Activated naive CD8-positive, alpha-beta T cell (primary cell): ENCODE data around the gene RBM44.

Source experiments
- H3K27ac Mint-ChIP-seq: one replicate; pipeline ENCODE4 v1.8.0; 2021; ENCODE audit warnings: mixed read lengths
- H3K27me3 Mint-ChIP-seq: one replicate; pipeline ENCODE4 v1.8.0; 2021; ENCODE audit warnings: mixed read lengths
- H3K36me3 Mint-ChIP-seq: one replicate; pipeline ENCODE4 v1.8.0; 2021; ENCODE audit warnings: mixed read lengths
- H3K4me1 Mint-ChIP-seq: one replicate; pipeline ENCODE4 v1.8.0; 2021; ENCODE audit warnings: low read depth, mixed read lengths
- H3K4me3 Mint-ChIP-seq: one replicate; pipeline ENCODE4 v1.8.0; 2021; ENCODE audit warnings: mild to moderate bottlenecking, mixed read lengths
- H3K9me3 Mint-ChIP-seq: one replicate; pipeline ENCODE4 v1.8.0; 2021; ENCODE audit warnings: low read depth, mixed read lengths

RBM44 gene

DNA sequence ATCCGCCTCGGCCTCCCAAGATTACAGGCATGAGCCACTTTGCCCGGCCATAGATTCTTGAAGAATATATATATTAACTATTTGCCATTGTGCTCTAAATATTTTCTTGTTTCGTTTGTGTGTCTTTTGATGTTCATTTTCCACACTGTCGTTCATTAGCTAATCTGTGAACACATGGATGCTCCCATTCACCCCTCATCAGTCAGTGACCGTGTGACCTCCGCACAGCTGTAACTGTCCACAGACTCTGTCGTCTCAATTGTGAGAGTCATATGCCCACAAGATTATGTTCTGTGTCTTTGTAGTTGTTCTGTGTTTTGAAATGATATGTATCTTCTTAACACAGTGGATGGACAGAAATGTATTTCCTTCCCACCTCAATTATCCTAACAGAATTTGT is 90.4 kb downstream of the RBM44 start:
- Mint-ChIP-seq H3K4me1 (peaks cover 9% of the 10 kb centered on the region), H3K9me3 (no peaks in the 10 kb centered on the region), H3K4me3 (no peak overlapping the region), H3K27ac (no peak overlapping the region), H3K36me3 (no peaks in the 10 kb centered on the region), H3K27me3 (no peaks in the 10 kb centered on the region)

GRCh38 chr2:237889811-237890210 is 91.2 kb downstream of the RBM44 start:
- H3K27me3 Mint-ChIP-seq = no peaks in the 10 kb centered on the region
- no peaks in the 10 kb centered on the region for H3K9me3 Mint-ChIP-seq
- no peak overlapping the region for H3K4me3 Mint-ChIP-seq
- H3K36me3 Mint-ChIP-seq = no peaks in the 10 kb centered on the region
- no peak overlapping the region for H3K27ac Mint-ChIP-seq
- H3K4me1 Mint-ChIP-seq = peaks cover 9% of the 10 kb centered on the region
